Muscle layer of colon (tissue), 2 donors: ENCODE data around the gene MALT1.

Source experiments
- H3K27ac ChIP-seq: one replicate; pipeline ENCODE4 v1.7.0; 2013; ENCODE audit warnings: low read depth, mild to moderate bottlenecking, low read length, moderate library complexity
- H3K27me3 ChIP-seq, 2 donors: one replicate each; pipeline ENCODE4 v1.7.0; 2013; ENCODE audit warnings: low read length in 2 of 2, mild to moderate bottlenecking in 2 of 2; ENCODE audit not compliant: insufficient read depth in 2 of 2, control insufficient read depth in 1 of 2
- H3K36me3 ChIP-seq: one replicate; pipeline ENCODE4 v1.7.0; 2013; ENCODE audit warnings: mild to moderate bottlenecking, low read length; ENCODE audit not compliant: insufficient read depth
- H3K4me1 ChIP-seq: one replicate; pipeline ENCODE4 v1.7.0; 2013; ENCODE audit warnings: mild to moderate bottlenecking, low read length; ENCODE audit not compliant: insufficient read depth
- H3K4me3 ChIP-seq, 2 donors: one replicate each; pipeline ENCODE4 v1.7.0; 2013; ENCODE audit warnings: low read length in 2 of 2, low read depth in 1 of 2, mild to moderate bottlenecking in 1 of 2, moderate library complexity in 1 of 2
- H3K9ac ChIP-seq: one replicate; pipeline ENCODE4 v1.7.0; 2013; ENCODE audit warnings: low read length
- H3K9me3 ChIP-seq: one replicate; pipeline ENCODE4 v1.7.0; 2013; ENCODE audit warnings: mild to moderate bottlenecking, low read length
- donor health status: abdominal sarcoma.
- donor health status: Adenocarcinoma of cecum.

MALT1 gene

GRCh38 chr18:58654896-58655614, 16.2 kb upstream of the MALT1 start:
- no peak overlapping the region for H3K4me3 ChIP-seq
- H3K27me3 ChIP-seq, result no peaks in the 10 kb centered on the region
- no peak overlapping the region for H3K9ac ChIP-seq
- H3K4me1 ChIP-seq, result no peaks in the 10 kb centered on the region
- no peak overlapping the region for H3K27ac ChIP-seq
- H3K9me3 ChIP-seq, result no peaks in the 10 kb centered on the region
- H3K36me3 ChIP-seq, result no peaks in the 10 kb centered on the region

DNA sequence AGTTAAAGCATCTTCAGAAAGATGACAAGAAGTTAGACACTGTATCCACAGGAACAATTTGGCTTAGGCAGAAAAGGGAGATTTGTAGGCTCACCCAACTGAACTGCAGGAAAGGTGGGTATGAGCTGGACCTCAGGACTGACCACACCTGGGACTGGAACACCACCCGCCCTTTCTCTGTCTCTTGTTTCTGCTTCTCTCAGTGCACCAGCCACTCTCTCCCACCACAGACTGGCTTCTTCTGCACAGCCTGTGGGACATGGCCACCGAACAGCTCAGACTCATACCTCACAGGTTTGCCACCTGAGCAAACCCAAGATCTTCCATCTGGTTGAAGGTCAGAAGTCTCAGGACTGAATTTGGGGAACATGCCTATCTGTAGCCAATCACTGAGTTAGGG, 14.2 kb upstream of the MALT1 start:
- Histone ChIP-seq H3K27me3 (no peaks in the 10 kb centered on the region), H3K4me1 (no peaks in the 10 kb centered on the region), H3K9me3 (no peaks in the 10 kb centered on the region), H3K36me3 (no peaks in the 10 kb centered on the region), H3K9ac (no peak overlapping the region), H3K4me3 (no peak overlapping the region), H3K27ac (no peak overlapping the region)

DNA sequence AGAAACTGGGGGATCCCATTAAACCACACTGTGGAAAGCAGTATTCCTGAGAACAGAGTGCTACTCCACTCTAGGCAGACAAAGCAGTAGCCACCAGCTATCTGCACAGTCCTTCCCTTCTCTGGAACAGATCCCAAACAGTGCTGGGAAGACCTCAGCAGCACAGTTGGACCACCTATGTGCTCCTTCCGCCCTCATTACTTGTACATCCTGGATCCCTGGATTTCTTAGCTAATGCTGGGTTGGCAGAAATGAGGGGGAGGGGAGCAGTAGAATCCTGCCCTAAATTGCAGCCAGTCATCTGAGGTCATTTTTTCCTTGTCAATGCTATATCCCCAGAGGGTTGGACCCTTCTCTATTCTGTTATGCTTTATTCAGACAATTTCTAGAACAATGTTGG, 13.8 kb upstream of the MALT1 start:
- H3K4me1 ChIP-seq, result no peaks in the 10 kb centered on the region
- H3K4me3 ChIP-seq, result no peak overlapping the region
- H3K36me3 ChIP-seq, result no peaks in the 10 kb centered on the region
- no peak overlapping the region for H3K9ac ChIP-seq
- H3K9me3 ChIP-seq, result no peaks in the 10 kb centered on the region
- H3K27me3 ChIP-seq, result no peaks in the 10 kb centered on the region
- no peak overlapping the region for H3K27ac ChIP-seq

- H3K4me3 ChIP-seq, result no peak overlapping the region
- H3K9me3 ChIP-seq, result no peaks in the 10 kb centered on the region
- H3K27ac ChIP-seq, result no peak overlapping the region
- no peak overlapping the region for H3K9ac ChIP-seq
- no peaks in the 10 kb centered on the region for H3K36me3 ChIP-seq
- no peaks in the 10 kb centered on the region for H3K4me1 ChIP-seq
- no peaks in the 10 kb centered on the region for H3K27me3 ChIP-seq
Observed at GRCh38 chr18:58659691-58660090, 11.6 kb upstream of the MALT1 start.

DNA sequence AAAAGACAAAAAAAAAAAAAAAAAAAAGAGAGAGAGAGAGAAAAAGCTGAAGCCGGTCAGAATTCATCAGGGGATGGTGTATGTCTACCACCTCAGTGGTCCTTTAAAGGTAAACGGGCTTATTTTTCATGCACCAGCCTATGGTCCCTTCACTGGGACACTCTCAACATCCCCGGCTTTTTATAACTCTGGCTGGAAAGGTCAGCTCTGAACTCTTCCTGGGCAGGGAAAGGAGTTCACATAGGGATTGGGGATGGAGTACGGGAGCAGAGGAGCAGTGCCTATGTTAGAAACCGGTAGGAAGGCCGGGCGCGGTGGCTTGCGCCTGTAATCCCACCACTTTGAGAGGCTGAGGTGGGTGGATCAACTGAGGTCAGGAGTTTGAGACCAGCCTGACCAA, 10.3 kb upstream of the MALT1 start:
- Histone ChIP-seq H3K9ac (no peak overlapping the region), H3K27ac (no peak overlapping the region)

GRCh38 chr18:58661423-58661822, 9.8 kb upstream of the MALT1 start:
- H3K4me3 ChIP-seq, result no peak overlapping the region
- H3K9me3 ChIP-seq, result no peaks in the 10 kb centered on the region
- no peaks in the 10 kb centered on the region for H3K36me3 ChIP-seq
- no peak overlapping the region for H3K27ac ChIP-seq
- no peaks in the 10 kb centered on the region for H3K27me3 ChIP-seq
- H3K4me1 ChIP-seq, result no peaks in the 10 kb centered on the region
- H3K9ac ChIP-seq, result no peak overlapping the region

More for the DNA sequence above, 10.3 kb upstream of the MALT1 start:
- Histone ChIP-seq H3K4me3 (no peak overlapping the region), H3K36me3 (no peaks in the 10 kb centered on the region), H3K27me3 (no peaks in the 10 kb centered on the region), H3K9me3 (no peaks in the 10 kb centered on the region), H3K4me1 (no peaks in the 10 kb centered on the region)

GRCh38 chr18:58662118-58662517, 9.1 kb upstream of the MALT1 start:
- Histone ChIP-seq H3K9me3 (no peaks in the 10 kb centered on the region), H3K27ac (no peak overlapping the region), H3K36me3 (no peaks in the 10 kb centered on the region), H3K4me3 (no peak overlapping the region), H3K27me3 (no peaks in the 10 kb centered on the region), H3K4me1 (no peaks in the 10 kb centered on the region), H3K9ac (no peak overlapping the region)

- Histone ChIP-seq H3K4me3 (no peak overlapping the region), H3K27me3 (no peaks in the 10 kb centered on the region), H3K9me3 (no peaks in the 10 kb centered on the region), H3K9ac (no peak overlapping the region), H3K4me1 (peaks cover 6% of the 10 kb centered on the region), H3K36me3 (no peaks in the 10 kb centered on the region), H3K27ac (no peak overlapping the region)
Observed at GRCh38 chr18:58666176-58666575, 5.1 kb upstream of the MALT1 start.

DNA sequence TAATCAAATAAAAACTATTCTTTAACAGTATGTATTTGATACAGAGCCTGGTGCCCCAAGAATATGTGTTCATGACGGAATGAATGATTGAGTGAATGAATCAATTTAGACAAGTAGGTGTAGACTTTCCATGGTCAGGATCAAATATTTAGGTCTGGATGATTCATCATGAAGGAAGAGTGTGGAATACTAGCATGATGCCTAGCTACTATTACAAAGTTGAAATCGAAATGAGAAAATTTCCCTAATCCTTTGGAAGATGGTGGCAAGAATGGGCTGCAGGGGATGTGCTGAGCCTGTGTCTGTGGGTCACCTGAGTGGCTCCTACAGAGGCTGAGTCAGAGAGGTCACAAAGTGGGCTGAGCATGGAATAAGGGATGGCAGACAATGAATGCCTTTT, 3.1 kb upstream of the MALT1 start:
- Histone ChIP-seq H3K4me1 (peaks cover 6% of the 10 kb centered on the region), H3K27me3 (no peaks in the 10 kb centered on the region), H3K4me3 (no peak overlapping the region), H3K9me3 (no peaks in the 10 kb centered on the region), H3K9ac (no peak overlapping the region), H3K27ac (no peak overlapping the region), H3K36me3 (no peaks in the 10 kb centered on the region)

DNA sequence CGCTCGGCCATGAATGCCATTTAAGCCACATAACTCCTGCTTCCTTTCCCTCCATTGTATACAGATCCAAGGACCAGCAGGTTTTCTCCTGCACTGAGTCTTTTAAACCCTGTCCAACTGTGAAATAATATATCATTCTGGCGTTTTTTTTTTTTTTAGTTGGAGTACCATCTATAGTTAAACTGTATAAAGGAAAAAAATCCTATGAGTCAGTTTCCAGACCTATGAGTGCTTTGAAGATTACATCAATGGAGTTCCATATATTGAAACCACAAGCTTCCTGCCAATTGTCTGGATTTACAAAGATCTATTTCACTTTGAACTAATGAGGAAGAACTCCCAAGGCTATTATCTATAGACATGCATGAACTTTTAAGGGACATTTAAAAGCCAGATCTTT, 2.4 kb upstream of the MALT1 start:
- no peaks in the 10 kb centered on the region for H3K36me3 ChIP-seq
- H3K27me3 ChIP-seq, result no peaks in the 10 kb centered on the region
- H3K27ac ChIP-seq, result no peak overlapping the region
- H3K9me3 ChIP-seq, result no peaks in the 10 kb centered on the region
- no peak overlapping the region for H3K4me3 ChIP-seq
- peaks cover 6% of the 10 kb centered on the region for H3K4me1 ChIP-seq
- H3K9ac ChIP-seq, result no peak overlapping the region

GRCh38 chr18:58669731-58670378, 1.4 kb upstream of the MALT1 start:
- Histone ChIP-seq H3K4me3 (no peak overlapping the region), H3K9me3 (no peaks in the 10 kb centered on the region), H3K36me3 (no peaks in the 10 kb centered on the region), H3K27ac (no peak overlapping the region), H3K4me1 (peaks cover 6% of the 10 kb centered on the region), H3K27me3 (no peaks in the 10 kb centered on the region), H3K9ac (no peak overlapping the region)
